Activated naive CD8-positive, alpha-beta T cell treated with anti-CD3 and anti-CD28 coated beads, Interleukin-2, amount 50 U/mL, for 24 hours (primary cell): ENCODE measurements around the gene GTF3C2.
"Not testable (repeated sequence)": the region's sequence is repeated elsewhere in the genome, so short reads cannot be mapped to it uniquely, and the experiment has no call there.

Source experiments
- ATAC-seq: fragments of 150-1000 bp; cut with Tn5 transposase; one replicate; pipeline ENCODE4 v1.10.0; 2021
- DNase-seq: peaks from one replicate; pipeline ENCODE4 v3.0.0; 2021
- H3K27ac Mint-ChIP-seq: one replicate; pipeline ENCODE4 v1.8.0; 2021; ENCODE audit warnings: mild to moderate bottlenecking, mixed read lengths
- H3K27me3 Mint-ChIP-seq: one replicate; pipeline ENCODE4 v1.8.0; 2021; ENCODE audit warnings: mixed read lengths
- H3K36me3 Mint-ChIP-seq: one replicate; pipeline ENCODE4 v1.8.0; 2021; ENCODE audit warnings: low read depth, mixed read lengths
- H3K4me1 Mint-ChIP-seq: one replicate; pipeline ENCODE4 v1.8.0; 2021; ENCODE audit warnings: mixed read lengths
- H3K4me3 Mint-ChIP-seq: one replicate; pipeline ENCODE4 v1.8.0; 2021; ENCODE audit warnings: mild to moderate bottlenecking, moderate library complexity, mixed read lengths
- H3K9me3 Mint-ChIP-seq: one replicate; pipeline ENCODE4 v1.8.0; 2021; ENCODE audit warnings: mixed read lengths

Gene GTF3C2

GRCh38 chr2:27356056-27356381 lies 545 bp downstream of the GTF3C2 start:
- H3K4me1 Mint-ChIP-seq: peaks cover 59% of the 10 kb centered on the region
- H3K27ac Mint-ChIP-seq: peak overlapping the region; percentile 99
- peak; percentile 72 for DNase-seq
- peaks cover 16% of the 10 kb centered on the region for H3K36me3 Mint-ChIP-seq
- H3K4me3 Mint-ChIP-seq: peak overlapping the region; percentile 96
- peak; percentile 40 for ATAC-seq
- H3K9me3 Mint-ChIP-seq: no peaks in the 10 kb centered on the region
- no peaks in the 10 kb centered on the region for H3K27me3 Mint-ChIP-seq

- ATAC-seq (no peak), DNase-seq (no peak)
- Mint-ChIP-seq H3K4me3 (peak overlapping the region; percentile 96), H3K36me3 (peaks cover 16% of the 10 kb centered on the region), H3K27me3 (no peaks in the 10 kb centered on the region), H3K9me3 (no peaks in the 10 kb centered on the region), H3K27ac (no peak overlapping the region), H3K4me1 (peaks cover 66% of the 10 kb centered on the region)
Observed at GRCh38 chr2:27354597-27354927, 2.0 kb downstream of the GTF3C2 start.

DNA sequence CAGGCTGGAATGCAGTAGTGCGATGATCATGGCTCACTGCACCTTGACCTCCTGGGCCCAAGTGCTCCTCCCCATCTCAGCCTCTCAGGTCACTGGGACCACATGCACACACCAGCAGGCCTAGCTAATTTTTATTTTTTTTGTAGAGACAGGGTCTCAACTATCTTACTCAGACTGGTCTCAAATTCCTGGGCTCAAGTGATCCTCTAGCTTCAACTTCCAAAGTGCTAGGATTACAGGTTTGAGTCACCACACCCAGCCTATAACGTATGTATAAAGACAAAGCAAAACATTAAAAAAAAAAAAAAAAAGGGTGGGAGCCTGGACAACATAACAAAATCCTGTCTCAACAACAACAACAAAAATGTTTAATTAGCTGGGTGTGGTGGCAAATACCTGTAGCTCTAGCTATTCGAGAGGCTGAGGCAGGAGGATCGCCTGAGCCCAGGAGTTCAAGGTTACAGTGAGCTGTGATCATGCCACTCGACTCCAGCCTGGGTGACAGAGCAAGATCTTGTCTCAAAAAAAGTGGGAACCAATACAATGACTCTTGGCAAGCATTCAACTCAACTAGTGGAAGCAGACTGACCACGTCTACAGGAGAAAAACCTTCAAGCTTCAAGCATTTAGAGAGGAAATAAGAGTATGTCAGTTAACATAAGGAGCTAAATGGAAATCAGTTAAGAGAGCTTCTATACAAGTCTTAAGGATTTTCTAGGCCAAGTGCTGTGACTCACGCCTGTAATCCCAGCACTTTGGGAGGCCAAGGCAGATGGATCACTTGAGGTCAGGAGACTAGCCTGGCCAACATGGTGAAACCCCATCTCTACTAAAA lies 2.6 kb downstream of the GTF3C2 start:
- H3K27ac Mint-ChIP-seq: peak overlapping the region; percentile 13

GRCh38 chr2:27353386-27353761 lies 3.2 kb downstream of the GTF3C2 start:
- peak overlapping the region; percentile 28 for H3K4me3 Mint-ChIP-seq
- H3K27me3 Mint-ChIP-seq, H3K27ac Mint-ChIP-seq, ATAC-seq, H3K9me3 Mint-ChIP-seq, DNase-seq: not testable (repeated sequence)
- peaks cover 17% of the 10 kb centered on the region for H3K36me3 Mint-ChIP-seq
- H3K4me1 Mint-ChIP-seq: peaks cover 65% of the 10 kb centered on the region

More for the DNA sequence above, 2.6 kb downstream of the GTF3C2 start:
- no peak for DNase-seq
- ATAC-seq: no peak
- Mint-ChIP-seq H3K27me3 (no peaks in the 10 kb centered on the region), H3K4me3 (peak overlapping the region; percentile 96), H3K4me1 (peaks cover 68% of the 10 kb centered on the region), H3K9me3 (no peaks in the 10 kb centered on the region), H3K36me3 (peaks cover 18% of the 10 kb centered on the region)

DNA sequence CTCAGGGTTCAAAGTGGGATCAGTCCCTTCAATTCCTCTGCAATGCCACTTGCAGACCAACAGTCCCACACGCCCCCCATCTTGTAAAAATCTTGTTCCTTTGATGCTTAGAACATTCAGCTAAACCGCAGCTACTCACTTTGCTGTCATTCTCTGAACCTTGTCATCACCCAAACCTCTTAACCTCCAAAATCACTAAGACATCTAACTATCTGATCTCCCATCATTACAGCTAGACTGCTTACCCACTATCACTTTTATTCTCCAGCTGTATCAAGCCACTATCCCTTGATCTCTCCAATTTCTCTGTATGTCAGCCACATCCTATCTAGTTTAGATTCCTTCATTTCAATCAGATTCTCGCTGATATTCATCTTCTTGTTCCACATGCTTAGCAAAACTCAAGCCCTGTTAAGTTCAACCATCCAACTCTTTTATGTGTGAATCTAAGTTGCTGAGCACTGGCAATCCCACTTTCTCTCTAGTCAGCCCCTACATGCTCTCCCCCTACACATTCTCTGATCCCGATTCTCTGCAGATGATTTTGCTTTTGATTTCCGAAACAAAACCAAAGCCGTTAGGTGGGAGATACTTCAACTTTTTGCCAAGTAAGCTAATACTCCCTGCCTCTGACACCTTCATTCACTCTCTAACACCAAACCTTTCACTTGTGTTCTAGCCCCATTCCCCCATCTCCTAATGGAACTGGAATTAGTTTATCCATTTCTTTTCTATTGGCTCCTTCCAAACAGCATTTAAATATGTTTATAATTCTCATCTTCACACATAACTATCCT lies 4.6 kb downstream of the GTF3C2 start:
- no peaks in the 10 kb centered on the region for H3K9me3 Mint-ChIP-seq
- peak overlapping the region; percentile 0 for H3K27ac Mint-ChIP-seq

DNA sequence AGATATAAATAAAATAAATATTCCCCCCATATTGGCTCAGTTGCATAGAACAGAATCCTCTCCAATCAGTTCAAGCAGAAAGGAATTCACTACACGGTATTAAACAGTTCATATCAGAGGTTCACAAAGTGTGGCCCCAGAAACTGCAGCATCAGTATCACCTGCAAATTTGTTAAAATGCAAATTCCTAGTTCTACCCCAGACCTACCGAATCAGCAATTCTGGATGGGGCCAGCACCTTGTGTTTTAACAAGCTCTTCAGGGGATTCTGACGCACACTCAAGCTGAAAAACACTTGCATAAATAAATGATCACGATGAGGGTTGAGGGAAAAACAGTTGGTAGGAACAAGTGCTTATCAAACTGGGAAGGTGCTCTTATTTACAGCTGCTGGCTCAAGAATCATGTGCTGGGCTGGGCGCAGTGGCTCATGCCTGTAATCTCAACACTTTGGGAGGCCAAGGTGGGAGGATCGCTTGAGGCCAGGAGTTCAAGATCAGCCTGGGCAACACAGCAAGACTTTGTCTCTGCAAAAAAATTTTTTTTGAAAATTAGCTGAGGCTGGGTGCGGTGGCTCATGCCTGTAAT lies 6.4 kb downstream of the GTF3C2 start:
- Mint-ChIP-seq H3K4me1 (peaks cover 47% of the 10 kb centered on the region), H3K9me3 (no peaks in the 10 kb centered on the region), H3K27ac (no peak overlapping the region), H3K27me3 (no peaks in the 10 kb centered on the region), H3K36me3 (peaks cover 14% of the 10 kb centered on the region), H3K4me3 (no peak overlapping the region)
- ATAC-seq (no peak), DNase-seq (no peak)

More for the DNA sequence above, 4.6 kb downstream of the GTF3C2 start:
- H3K27me3 Mint-ChIP-seq: no peaks in the 10 kb centered on the region
- DNase-seq (no peak), ATAC-seq (peak; percentile 49)
- H3K36me3 Mint-ChIP-seq: peaks cover 18% of the 10 kb centered on the region
- H3K4me3 Mint-ChIP-seq: peak overlapping the region; percentile 1
- peaks cover 60% of the 10 kb centered on the region for H3K4me1 Mint-ChIP-seq

GRCh38 chr2:27347641-27348040 lies 8.9 kb downstream of the GTF3C2 start:
- ATAC-seq: no peak
- H3K27ac Mint-ChIP-seq: no peak overlapping the region

DNA sequence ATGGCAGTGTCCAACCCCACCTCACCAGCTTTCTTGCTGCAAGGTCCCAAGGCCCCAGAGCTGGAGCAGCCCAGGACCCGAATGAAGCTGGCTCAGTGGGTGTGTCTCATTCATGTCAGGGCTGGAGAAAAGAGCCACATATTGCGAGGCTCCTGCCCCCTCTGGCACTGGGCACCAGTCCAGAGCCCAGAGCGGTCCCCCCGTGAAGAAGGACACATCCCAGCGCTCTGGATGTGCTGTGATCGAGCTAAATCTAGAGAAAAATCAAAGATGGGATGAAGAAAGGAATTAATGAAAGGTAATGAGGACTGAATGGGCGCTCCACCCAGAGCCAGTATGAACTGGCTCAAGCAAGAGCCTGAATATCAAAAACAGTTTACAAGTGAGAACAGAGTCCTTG lies 20.4 kb downstream of the GTF3C2 start:
- ATAC-seq (no peak), DNase-seq (no peak)
- Mint-ChIP-seq H3K27ac (no peak overlapping the region), H3K9me3 (no peaks in the 10 kb centered on the region), H3K36me3 (peaks cover 32% of the 10 kb centered on the region), H3K4me3 (no peak overlapping the region), H3K27me3 (no peaks in the 10 kb centered on the region), H3K4me1 (no peaks in the 10 kb centered on the region)

More at GRCh38 chr2:27347641-27348040, 8.9 kb downstream of the GTF3C2 start:
- no peak for DNase-seq
- Mint-ChIP-seq H3K4me1 (peaks cover 28% of the 10 kb centered on the region), H3K36me3 (peaks cover 17% of the 10 kb centered on the region), H3K27me3 (no peaks in the 10 kb centered on the region), H3K4me3 (no peak overlapping the region), H3K9me3 (no peaks in the 10 kb centered on the region)

DNA sequence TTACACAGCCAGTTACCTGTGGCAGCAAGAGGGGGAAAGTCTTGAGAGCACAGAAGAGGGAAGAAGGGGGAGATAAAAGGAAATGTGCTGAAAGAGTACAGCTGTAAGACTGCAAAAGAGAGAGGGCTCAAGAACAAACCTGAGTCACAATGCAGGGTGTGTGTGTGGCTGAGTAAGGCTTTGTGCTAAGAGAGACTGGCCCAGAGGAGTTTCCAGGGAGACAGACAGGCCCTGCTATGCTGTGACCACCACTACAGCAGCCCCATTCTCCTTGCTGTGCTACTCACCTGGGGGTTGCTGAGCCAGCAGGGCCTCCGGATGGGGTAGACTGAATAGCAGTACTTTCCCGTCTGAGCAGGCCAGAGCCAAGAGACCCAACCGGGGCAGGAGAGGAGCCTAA lies 21.3 kb downstream of the GTF3C2 start:
- ATAC-seq: no peak
- Mint-ChIP-seq H3K4me1 (no peaks in the 10 kb centered on the region), H3K36me3 (peaks cover 31% of the 10 kb centered on the region), H3K27me3 (no peaks in the 10 kb centered on the region), H3K4me3 (no peak overlapping the region), H3K27ac (no peak overlapping the region), H3K9me3 (no peaks in the 10 kb centered on the region)
- DNase-seq: no peak

DNA sequence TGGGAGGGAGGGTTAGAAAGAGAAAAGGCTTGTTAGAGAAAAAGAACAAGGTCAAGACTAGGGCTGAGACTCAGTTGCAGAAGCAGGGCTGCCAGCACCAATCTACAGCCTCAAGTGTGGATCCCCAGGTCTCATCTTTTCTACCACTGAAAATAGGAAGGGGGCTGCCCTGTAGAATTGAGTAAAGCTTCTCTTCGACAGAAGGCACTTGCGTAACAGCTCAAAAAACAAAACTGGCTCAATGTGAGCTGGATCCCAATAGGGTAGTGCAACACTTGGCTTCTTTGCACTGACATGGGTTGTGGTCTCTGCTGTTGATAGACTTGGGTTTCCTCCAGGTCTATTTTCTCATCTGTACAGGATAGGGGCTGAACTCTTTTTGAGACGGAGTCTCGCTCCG lies 31.8 kb downstream of the GTF3C2 start:
- H3K27ac Mint-ChIP-seq: peak overlapping the region; percentile 1

GRCh38 chr2:27323596-27324285 lies 32.8 kb downstream of the GTF3C2 start:
- H3K36me3 Mint-ChIP-seq: peaks cover 24% of the 10 kb centered on the region
- DNase-seq (no peak), ATAC-seq (no peak)
- no peaks in the 10 kb centered on the region for H3K9me3 Mint-ChIP-seq
- no peaks in the 10 kb centered on the region for H3K27me3 Mint-ChIP-seq
- peak overlapping the region; percentile 99 for H3K4me3 Mint-ChIP-seq
- peak overlapping the region; percentile 99 for H3K27ac Mint-ChIP-seq
- H3K4me1 Mint-ChIP-seq: peaks cover 19% of the 10 kb centered on the region

More for the DNA sequence above, 31.8 kb downstream of the GTF3C2 start:
- ATAC-seq: no peak
- Mint-ChIP-seq H3K4me3 (no peak overlapping the region), H3K9me3 (no peaks in the 10 kb centered on the region), H3K27me3 (no peaks in the 10 kb centered on the region), H3K36me3 (peaks cover 24% of the 10 kb centered on the region), H3K4me1 (peaks cover 19% of the 10 kb centered on the region)
- no peak for DNase-seq

GRCh38 chr2:27322766-27323595 lies 33.6 kb downstream of the GTF3C2 start, which contains the start of gene MPV17:
MPV17 (minus strand) TSS chr2:27323097; CDS start chr2:27322517, 580 bp downstream.
- DNase-seq (peak; percentile 91), ATAC-seq (peak; percentile 97)
- H3K4me3 Mint-ChIP-seq: peak within 1 kb of the TSS; percentile 99
- H3K36me3 Mint-ChIP-seq: peaks cover 17% of the 10 kb centered on the region
- no peaks in the 10 kb centered on the region for H3K9me3 Mint-ChIP-seq
- H3K4me1 Mint-ChIP-seq: peaks cover 19% of the 10 kb centered on the region
- peak within 1 kb of the TSS; percentile 99 for H3K27ac Mint-ChIP-seq
- no peaks in the 10 kb centered on the region for H3K27me3 Mint-ChIP-seq

GRCh38 chr2:27322301-27322765 lies 34.2 kb downstream of the GTF3C2 start:
- Mint-ChIP-seq H3K27ac (peak overlapping the region; percentile 99), H3K4me3 (peak overlapping the region; percentile 99), H3K9me3 (no peaks in the 10 kb centered on the region), H3K27me3 (no peaks in the 10 kb centered on the region), H3K4me1 (peaks cover 19% of the 10 kb centered on the region), H3K36me3 (peaks cover 16% of the 10 kb centered on the region)
- ATAC-seq (peak; percentile 21), DNase-seq (peak; percentile 12)
